Gastrocnemius medialis (tissue), 4 donors: ENCODE data around the gene FRMD3. TPM values are rescaled to one million over a fixed set of nuclear protein-coding genes. Genes with fewer than 3 reads are reported as not detected.

Experiments used
- ATAC-seq, 2 donors: fragments of 150-250 bp; one replicate each; pipeline ENCODE4 v1.9.1; 2016
- DNase-seq, 2 donors: peaks; one replicate each; pipeline ENCODE4 v3.0.0-alpha.2; 2019
- H3K27ac ChIP-seq, 4 donors: fragments of 200-600 bp; sonication (generic); 1 replicate in 1 of 4; 2 replicates in 3 of 4; pipeline ENCODE4 v1.5.1; 2016 to 2018; ENCODE audit warnings: mild to moderate bottlenecking in 2 of 4, moderate library complexity in 1 of 4
- H3K27me3 ChIP-seq, 3 donors: fragments of 200-600 bp; sonication (generic) in 2 of 3; 1 replicate in 1 of 3; 2 replicates in 2 of 3; pipeline versions ENCODE4 v1.5.1 to v1.6.0; 2016 to 2019; ENCODE audit warnings: mild to moderate bottlenecking in 1 of 3, moderate library complexity in 1 of 3
- H3K36me3 ChIP-seq, 2 donors: fragments of 200-600 bp; sonication (generic) in 1 of 2; one replicate each; pipeline ENCODE4 v1.5.1; 2017 to 2018
- H3K4me1 ChIP-seq, 2 donors: fragments of 200-600 bp; sonication (generic) in 1 of 2; one replicate each; pipeline ENCODE4 v1.5.1; 2016 to 2017; ENCODE audit warnings: mild to moderate bottlenecking in 2 of 2
- H3K4me3 ChIP-seq, 4 donors: fragments of 200-600 bp; sonication (generic) in 3 of 4; 1 replicate in 1 of 4; 2 replicates in 3 of 4; pipeline ENCODE4 v1.5.1; 2016 to 2019; ENCODE audit warnings: mild to moderate bottlenecking in 2 of 4
- H3K9me3 ChIP-seq, 3 donors: fragments of 200-600 bp; sonication (generic) in 2 of 3; 1 replicate in 1 of 3; 2 replicates in 2 of 3; pipeline ENCODE4 v1.5.1; 2016 to 2019
- POLR2A ChIP-seq, 2 donors: fragments of 450-650 bp; IDR thresholded peaks; one replicate each; pipeline ENCODE4 v1.6.1; 2017; ENCODE audit warnings: antibody characterized with exemption in 2 of 2, mild to moderate bottlenecking in 2 of 2, moderate library complexity in 2 of 2
- in situ Hi-C, 4 donors: fragments of 200-750 bp; cut with MboI; loops; one replicate each; pipeline versions ENCODE4 v1.15.0 to v1.8.0; 2017; ENCODE audit warnings: low sequenced_read_pairs in 4 of 4
- intact Hi-C: fragments of 100-400 bp; cut with DNase I; formaldehyde crosslinking; loops from one replicate; pipeline ENCODE4 v1.15.1; 2023; ENCODE audit warnings: low total_unique reads
- total RNA-seq, 4 donors: library from RNA; depleted of rRNA; stranded (reverse); fragments of >200 nt; gene quantifications; one replicate each; pipeline versions ENCODE4 v1.1.0 to v1.2.3, GENCODE V29; 2016
- TF ChIP-seq, protein P1 (sequence below), 5 experiments: fragments of 450-650 bp in 3 of 5; fragments of 200-600 bp in 2 of 5; sonication (generic) in 2 of 5; IDR thresholded peaks in 4 of 5; conservative IDR thresholded peaks in 1 of 5; 1 replicate in 4 of 5; 2 replicates in 1 of 5; pipeline ENCODE4 v1.5.1; 2016 to 2019; ENCODE audit warnings: antibody characterized with exemption in 5 of 5, mild to moderate bottlenecking in 3 of 5, moderate library complexity in 3 of 5

The FRMD3 gene
- total RNA-seq, 4 donors from 2014 or later = 62.3 to 120 (median 94.6) TPM

DNA sequence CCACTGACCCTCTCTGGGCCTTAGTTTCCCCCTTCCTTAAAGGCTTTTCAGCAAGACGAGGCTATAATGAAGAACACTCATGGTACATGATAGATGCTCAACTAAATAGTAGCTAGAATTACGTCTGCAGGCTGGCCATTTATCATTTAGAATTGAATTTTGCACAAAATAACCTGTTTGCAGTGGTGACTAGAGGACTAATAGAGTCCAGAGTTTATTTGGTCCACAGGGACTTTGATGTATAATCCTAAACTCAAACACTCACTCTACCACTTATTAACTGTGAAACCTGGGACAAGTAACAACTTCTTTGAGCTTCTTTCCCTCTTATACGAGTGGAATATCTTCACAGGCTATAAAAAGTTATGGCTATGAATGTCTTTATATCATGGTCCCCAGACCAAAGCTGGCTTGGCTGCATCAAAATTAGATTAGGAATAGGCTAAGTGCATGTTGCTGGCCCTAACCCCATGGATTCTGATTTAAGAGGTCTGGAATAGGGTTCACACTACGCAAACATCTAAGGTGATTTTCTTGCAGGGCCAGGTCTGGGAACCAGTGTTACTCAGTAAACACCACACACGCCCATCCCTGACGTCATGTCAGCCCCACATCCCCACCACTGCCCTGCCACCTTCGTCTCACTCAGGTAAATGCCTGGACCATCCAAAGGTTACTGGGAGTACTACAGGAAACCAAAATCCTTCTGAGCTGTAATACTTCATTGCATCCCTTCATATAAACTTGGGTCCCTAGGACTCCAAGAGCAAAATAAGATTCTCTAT, 150.6 kb downstream of the FRMD3 start:
- DNase-seq = no peak
- no peak for ATAC-seq
- Histone ChIP-seq H3K9me3 (no peaks in the 10 kb centered on the region), H3K27ac (no peak overlapping the region), H3K27me3 (no peaks in the 10 kb centered on the region), H3K4me1 (no peaks in the 10 kb centered on the region), H3K4me3 (no peak overlapping the region), H3K36me3 (peaks cover 0 to 2% of the 10 kb centered on the region in 2 donors)
- TF ChIP-seq, protein P1, sequence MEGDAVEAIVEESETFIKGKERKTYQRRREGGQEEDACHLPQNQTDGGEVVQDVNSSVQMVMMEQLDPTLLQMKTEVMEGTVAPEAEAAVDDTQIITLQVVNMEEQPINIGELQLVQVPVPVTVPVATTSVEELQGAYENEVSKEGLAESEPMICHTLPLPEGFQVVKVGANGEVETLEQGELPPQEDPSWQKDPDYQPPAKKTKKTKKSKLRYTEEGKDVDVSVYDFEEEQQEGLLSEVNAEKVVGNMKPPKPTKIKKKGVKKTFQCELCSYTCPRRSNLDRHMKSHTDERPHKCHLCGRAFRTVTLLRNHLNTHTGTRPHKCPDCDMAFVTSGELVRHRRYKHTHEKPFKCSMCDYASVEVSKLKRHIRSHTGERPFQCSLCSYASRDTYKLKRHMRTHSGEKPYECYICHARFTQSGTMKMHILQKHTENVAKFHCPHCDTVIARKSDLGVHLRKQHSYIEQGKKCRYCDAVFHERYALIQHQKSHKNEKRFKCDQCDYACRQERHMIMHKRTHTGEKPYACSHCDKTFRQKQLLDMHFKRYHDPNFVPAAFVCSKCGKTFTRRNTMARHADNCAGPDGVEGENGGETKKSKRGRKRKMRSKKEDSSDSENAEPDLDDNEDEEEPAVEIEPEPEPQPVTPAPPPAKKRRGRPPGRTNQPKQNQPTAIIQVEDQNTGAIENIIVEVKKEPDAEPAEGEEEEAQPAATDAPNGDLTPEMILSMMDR (IDR thresholded peaks at IDR 0.05 in 4 of 5, conservative IDR thresholded peaks at IDR 0.05 in 1 of 5) = no peak
- no peak for TF ChIP-seq POLR2A (IDR thresholded peaks at IDR 0.05)
- intact Hi-C loops = no loop called here
- in situ Hi-C loops = no loop called here

DNA sequence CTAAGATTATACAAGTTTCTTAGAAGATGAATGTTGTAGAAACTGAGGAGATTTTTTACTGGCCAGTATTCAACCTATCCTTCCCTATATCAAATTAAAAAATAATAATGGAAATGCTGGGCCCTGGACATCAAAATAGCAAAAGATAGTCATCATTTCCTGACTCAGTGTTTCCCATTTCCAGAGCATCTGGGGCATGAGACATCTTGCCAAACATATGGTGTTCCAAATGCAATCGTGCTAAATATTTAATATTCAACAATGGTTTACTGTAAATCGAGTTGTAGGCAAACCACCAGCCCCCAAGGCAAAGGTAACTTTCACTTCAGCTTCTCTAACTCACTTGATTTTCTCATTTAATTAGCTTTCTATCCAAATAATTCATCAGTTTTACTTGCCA, 152.9 kb downstream of the FRMD3 start:
- H3K9me3 ChIP-seq = no peaks in the 10 kb centered on the region
- intact Hi-C loops = no loop called here
- peaks cover 0 to 2% of the 10 kb centered on the region in 2 donors for H3K36me3 ChIP-seq
- in situ Hi-C loops = no loop called here
- no peak overlapping the region for H3K27ac ChIP-seq
- H3K4me1 ChIP-seq = no peaks in the 10 kb centered on the region
- H3K27me3 ChIP-seq = no peaks in the 10 kb centered on the region
- DNase-seq (no peak), ATAC-seq (no peak)
- H3K4me3 ChIP-seq = no peak overlapping the region
- no peak for TF ChIP-seq POLR2A (IDR thresholded peaks at IDR 0.05)
- TF ChIP-seq, protein P1 (IDR thresholded peaks at IDR 0.05 in 4 of 5, conservative IDR thresholded peaks at IDR 0.05 in 1 of 5) = no peak

DNA sequence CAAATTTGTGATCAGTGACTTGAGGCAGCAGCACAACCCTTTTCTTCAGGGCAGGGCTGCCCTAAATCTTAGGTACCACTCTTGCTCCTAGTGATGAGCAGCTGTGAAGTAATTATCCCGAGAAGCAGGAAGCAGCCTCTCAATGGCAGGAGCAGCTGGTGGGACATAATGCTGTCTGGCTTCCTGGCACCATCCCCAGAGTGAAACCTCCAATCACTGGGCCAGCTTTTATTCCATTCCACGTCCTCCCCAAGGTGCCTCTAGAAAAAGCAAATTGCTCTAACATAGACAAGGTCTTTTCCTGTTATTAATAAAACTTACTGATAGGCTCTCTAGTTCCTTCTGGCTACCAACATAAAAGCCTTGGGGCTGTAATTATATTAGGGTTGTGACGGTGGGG, 154.0 kb downstream of the FRMD3 start:
- TF ChIP-seq POLR2A (IDR thresholded peaks at IDR 0.05) = no peak
- TF ChIP-seq, protein P1 (IDR thresholded peaks at IDR 0.05 in 4 of 5, conservative IDR thresholded peaks at IDR 0.05 in 1 of 5) = no peak
- Histone ChIP-seq H3K9me3 (no peaks in the 10 kb centered on the region), H3K27ac (no peak overlapping the region), H3K27me3 (no peaks in the 10 kb centered on the region), H3K4me3 (no peak overlapping the region), H3K4me1 (peaks cover 0 to 5% of the 10 kb centered on the region in 2 donors), H3K36me3 (peaks cover 0 to 2% of the 10 kb centered on the region in 2 donors)
- ATAC-seq (no peak), DNase-seq (no peak)
- in situ Hi-C loops (no loop called here), intact Hi-C loops (no loop called here)

DNA sequence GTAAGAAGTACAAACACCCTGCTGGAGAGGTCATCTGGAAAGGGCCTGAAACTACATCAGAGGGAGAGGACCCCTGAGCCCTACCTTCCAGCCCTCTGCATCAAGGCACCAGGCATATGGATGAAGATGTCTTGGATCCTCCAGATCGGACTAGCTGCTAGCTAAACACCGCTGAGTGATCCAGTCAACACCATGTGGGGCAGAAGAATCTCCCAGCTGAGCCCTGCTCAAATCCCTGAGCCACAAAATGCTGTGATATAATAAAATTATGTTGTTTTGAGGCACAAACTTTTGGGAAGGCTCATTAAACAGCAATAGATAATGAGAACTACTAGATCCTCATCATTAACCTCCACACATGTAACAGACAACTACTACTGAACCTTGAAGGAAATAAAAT, 155.2 kb downstream of the FRMD3 start:
- Histone ChIP-seq H3K9me3 (no peaks in the 10 kb centered on the region), H3K36me3 (peaks cover 0 to 2% of the 10 kb centered on the region in 2 donors), H3K4me3 (no peak overlapping the region), H3K27ac (no peak overlapping the region), H3K4me1 (peaks cover 0 to 9% of the 10 kb centered on the region in 2 donors), H3K27me3 (no peaks in the 10 kb centered on the region)
- intact Hi-C loops (no loop called here), in situ Hi-C loops (no loop called here)
- ATAC-seq = no peak
- no peak for DNase-seq
- TF ChIP-seq, protein P1 (IDR thresholded peaks at IDR 0.05 in 4 of 5, conservative IDR thresholded peaks at IDR 0.05 in 1 of 5) = no peak
- TF ChIP-seq POLR2A (IDR thresholded peaks at IDR 0.05) = no peak
